B cell (primary cell): ENCODE measurements around the gene EPB41L4B. TPM values are rescaled to one million over a fixed set of nuclear protein-coding genes. Genes with fewer than 3 reads are reported as not detected.

Source experiments
- ATAC-seq: fragments of 200-7000 bp; cut with Tn5 transposase; one replicate; pipeline ENCODE4 v1.10.0; 2021; ENCODE audit warnings: low read depth, mild to moderate bottlenecking, moderate number of reproducible peaks, moderate library complexity
- CTCF ChIA-PET: fragments of 350-600 bp; sonication (Branson Sonifier 250); formaldehyde crosslinking; loops from one replicate; lab custom pipeline; 2021; ENCODE audit warnings: antibody characterized with exemption, inconsistent platforms; lab: Charles Lee
- POLR2A ChIA-PET: fragments of 350-600 bp; sonication (Branson Sonifier 250); formaldehyde crosslinking; loops from one replicate; lab custom pipeline; 2021; ENCODE audit warnings: antibody characterized with exemption; lab: Charles Lee
- DNase-seq: peaks from one replicate; pipeline ENCODE4 v3.0.0; 2013
- H2AFZ ChIP-seq: 2 replicates; pipeline ENCODE4 v1.6.1; 2012; ENCODE audit warnings: mild to moderate bottlenecking, low read depth, low read length; ENCODE audit not compliant: insufficient read depth, poor library complexity, severe bottlenecking
- H3K27ac ChIP-seq, 2 donors: 1 replicate in 1 of 2; 2 replicates in 1 of 2; pipeline ENCODE4 v1.5.1; 2012 to 2013; ENCODE audit warnings: low read length in 2 of 2, mild to moderate bottlenecking in 2 of 2, moderate library complexity in 1 of 2
- H3K27me3 ChIP-seq, 4 experiments: fragments of 200-600 bp in 1 of 4; sonication (generic) in 1 of 4; replicated peaks in 1 of 4; 1 replicate in 2 of 4; 2 replicates in 2 of 4; pipeline versions ENCODE4 v1.6.1 to v1.7.0; 2013 to 2016; ENCODE audit warnings: low read length in 3 of 4, mild to moderate bottlenecking in 2 of 4, mixed read lengths in 1 of 4, moderate library complexity in 1 of 4; ENCODE audit not compliant: insufficient read depth in 4 of 4, control insufficient read depth in 3 of 4; ENCODE audit errors: control extremely low read depth in 1 of 4
- H3K36me3 ChIP-seq, 2 experiments: replicated peaks in 1 of 2; 1 replicate in 1 of 2; 2 replicates in 1 of 2; pipeline versions ENCODE4 v1.6.1 to v1.7.1; 2013; ENCODE audit warnings: low read length in 1 of 2; ENCODE audit not compliant: insufficient read depth in 2 of 2, control insufficient read depth in 1 of 2; ENCODE audit errors: control extremely low read depth in 1 of 2, extremely low read depth in 1 of 2
- H3K4me1 ChIP-seq, 2 donors: fragments of 200-600 bp in 1 of 2; sonication (generic) in 1 of 2; 1 replicate in 1 of 2; 2 replicates in 1 of 2; pipeline versions ENCODE4 v1.5.1 to v1.6.1; 2013 to 2017; ENCODE audit warnings: low read length in 2 of 2; ENCODE audit not compliant: control insufficient read depth in 2 of 2, insufficient read depth in 2 of 2
- H3K4me2 ChIP-seq: replicated peaks from 2 replicates; pipeline ENCODE3; 2012; ENCODE audit warnings: mild to moderate bottlenecking, low read depth, low read length; ENCODE audit not compliant: poor library complexity, severe bottlenecking
- H3K4me3 ChIP-seq, 5 experiments: fragments of 200-600 bp in 1 of 5; sonication (generic) in 1 of 5; 1 replicate in 3 of 5; 2 replicates in 2 of 5; pipeline versions ENCODE4 v1.5.1 to v1.7.0; 2011 to 2016; ENCODE audit warnings: low read length in 4 of 5, mild to moderate bottlenecking in 4 of 5, low read depth in 2 of 5, control low read depth in 1 of 5, moderate library complexity in 1 of 5; ENCODE audit not compliant: insufficient read depth in 1 of 5; ENCODE audit errors: control extremely low read depth in 1 of 5, extremely low read depth in 1 of 5
- H3K79me2 ChIP-seq: fragments of 200-600 bp; sonication (generic); one replicate; pipeline ENCODE4 v1.6.0; 2016; ENCODE audit warnings: low read length; ENCODE audit not compliant: control insufficient read depth, insufficient read depth
- H3K9ac ChIP-seq: fragments of 200-600 bp; sonication (generic); 2 replicates; pipeline ENCODE4 v1.6.1; 2017; ENCODE audit warnings: mild to moderate bottlenecking, low read length, moderate library complexity
- H3K9me3 ChIP-seq, 3 donors: one replicate each; pipeline versions ENCODE4 v1.6.1 to v1.7.1; 2013; ENCODE audit warnings: low read length in 2 of 3; ENCODE audit not compliant: control insufficient read depth in 2 of 3, insufficient read depth in 1 of 3; ENCODE audit errors: control extremely low read depth in 1 of 3
- H4K20me1 ChIP-seq: 2 replicates; pipeline ENCODE4 v1.6.0; 2012; ENCODE audit warnings: mild to moderate bottlenecking, low read length; ENCODE audit not compliant: insufficient read depth, control insufficient read depth, poor library complexity, severe bottlenecking
- H3K27ac Mint-ChIP-seq: one replicate; pipeline ENCODE4 v1.8.0; 2021; ENCODE audit warnings: mixed read lengths
- H3K27me3 Mint-ChIP-seq: one replicate; pipeline ENCODE4 v1.8.0; 2021; ENCODE audit warnings: mixed read lengths
- H3K4me1 Mint-ChIP-seq: one replicate; pipeline ENCODE4 v1.8.0; 2021; ENCODE audit warnings: mixed read lengths
- H3K4me3 Mint-ChIP-seq: one replicate; pipeline ENCODE4 v1.8.0; 2021; ENCODE audit warnings: mixed read lengths
- H3K9me3 Mint-ChIP-seq: one replicate; pipeline ENCODE4 v1.8.0; 2022; ENCODE audit warnings: mixed read lengths; ENCODE audit not compliant: insufficient read depth
- CTCF ChIP-seq: fragments of 200-600 bp; IDR thresholded peaks from one replicate; pipeline ENCODE4 v1.8.0; 2022; ENCODE audit warnings: antibody characterized with exemption, mild to moderate bottlenecking
- EZH2 ChIP-seq: IDR thresholded peaks from 2 replicates; pipeline ENCODE4 v1.6.1; 2012; ENCODE audit warnings: borderline replicate concordance, low read depth, mild to moderate bottlenecking, moderate library complexity, low read length; ENCODE audit not compliant: insufficient read depth, poor library complexity, severe bottlenecking
- WGBS: methylation state at CpG from one replicate; pipeline ENCODE4 v1.1.5; 2013; ENCODE audit warnings: missing lambda C conversion rate; ENCODE audit not compliant: insufficient coverage; 5-methylcytosine and 5-hydroxymethylcytosine counted together
- intact Hi-C: fragments of 100-400 bp; cut with micrococcal nuclease; formaldehyde crosslinking; loops from one replicate; pipeline ENCODE4 v1.10.0; 2022
- polyA plus RNA-seq: library from polyadenylated mRNA; depleted of rRNA; stranded (reverse); fragments of >200 nt; gene quantifications from 2 replicates; pipeline ENCODE4 v1.2.3, GENCODE V29; 2012
- total RNA-seq, 2 donors: library from RNA; stranded (reverse); fragments of 120-200 nt in 1 of 2; gene quantifications; 1 replicate in 1 of 2; 2 replicates in 1 of 2; pipeline versions ENCODE4 v1.2.3 to v1.2.4, GENCODE V29; 2013 to 2022

EPB41L4B gene
- total and polyA plus RNA-seq, 2 donors (not counting 1 experiment from before 2014, with no cell fraction given): 2.9 TPM; not detected in 1

GRCh38 chr9:109274884-109275730, 45.8 kb downstream of the EPB41L4B start:
- WGBS: 86% methylated on average over 7 of the region's 8 CpGs
- no peaks in the 10 kb centered on the region for H3K36me3 ChIP-seq
- H3K79me2 ChIP-seq: no peaks in the 10 kb centered on the region
- no peak overlapping the region for H3K4me3 ChIP-seq
- no peak overlapping the region for H3K27ac ChIP-seq
- H3K9me3 ChIP-seq: no peaks in the 10 kb centered on the region
- H3K27me3 ChIP-seq: no peaks in the 10 kb centered on the region
- no peak overlapping the region for H3K9ac ChIP-seq
- ATAC-seq (no peak), DNase-seq (no peak)
- ChIA-PET CTCF (no interaction called here), POLR2A (no interaction called here)
- Mint-ChIP-seq H3K9me3 (no peaks in the 10 kb centered on the region), H3K27me3 (peaks cover 24% of the 10 kb centered on the region), H3K27ac (no peak overlapping the region), H3K4me1 (no peaks in the 10 kb centered on the region), H3K4me3 (no peak overlapping the region)
- no peak for TF ChIP-seq EZH2
- TF ChIP-seq CTCF: no peak
- H3K4me1 ChIP-seq: no peaks in the 10 kb centered on the region
- no peaks in the 10 kb centered on the region for H4K20me1 ChIP-seq
- no peak overlapping the region for H2AFZ ChIP-seq
- intact Hi-C loops: no loop called here
- no peak overlapping the region for H3K4me2 ChIP-seq

- intact Hi-C loops: no loop called here
- Mint-ChIP-seq H3K9me3 (no peaks in the 10 kb centered on the region), H3K4me1 (no peaks in the 10 kb centered on the region), H3K27me3 (peaks cover 24% of the 10 kb centered on the region), H3K4me3 (no peak overlapping the region), H3K27ac (no peak overlapping the region)
- DNase-seq: no peak
- Histone ChIP-seq H3K79me2 (no peaks in the 10 kb centered on the region), H3K9me3 (no peaks in the 10 kb centered on the region), H3K4me3 (no peak overlapping the region), H4K20me1 (no peaks in the 10 kb centered on the region), H3K27ac (no peak overlapping the region), H3K36me3 (no peaks in the 10 kb centered on the region), H2AFZ (no peak overlapping the region), H3K4me2 (no peak overlapping the region), H3K27me3 (no peaks in the 10 kb centered on the region), H3K4me1 (no peaks in the 10 kb centered on the region), H3K9ac (no peak overlapping the region)
- no peak for ATAC-seq
- CTCF ChIA-PET: no interaction called here
- POLR2A ChIA-PET: no interaction called here
- TF ChIP-seq EZH2 (no peak), CTCF (no peak)
- 84% methylated on average over 2 of the region's 3 CpGs for WGBS
These were observed 47.0 kb downstream of the EPB41L4B start for GRCh38 chr9:109273869-109274268.
